ENCODE results near the gene MAP7D3.
"Not testable (repeated sequence)": the region's sequence is repeated elsewhere in the genome, so short reads cannot be mapped to it uniquely, and the experiment has no call there.

MAP7D3 gene

DNA sequence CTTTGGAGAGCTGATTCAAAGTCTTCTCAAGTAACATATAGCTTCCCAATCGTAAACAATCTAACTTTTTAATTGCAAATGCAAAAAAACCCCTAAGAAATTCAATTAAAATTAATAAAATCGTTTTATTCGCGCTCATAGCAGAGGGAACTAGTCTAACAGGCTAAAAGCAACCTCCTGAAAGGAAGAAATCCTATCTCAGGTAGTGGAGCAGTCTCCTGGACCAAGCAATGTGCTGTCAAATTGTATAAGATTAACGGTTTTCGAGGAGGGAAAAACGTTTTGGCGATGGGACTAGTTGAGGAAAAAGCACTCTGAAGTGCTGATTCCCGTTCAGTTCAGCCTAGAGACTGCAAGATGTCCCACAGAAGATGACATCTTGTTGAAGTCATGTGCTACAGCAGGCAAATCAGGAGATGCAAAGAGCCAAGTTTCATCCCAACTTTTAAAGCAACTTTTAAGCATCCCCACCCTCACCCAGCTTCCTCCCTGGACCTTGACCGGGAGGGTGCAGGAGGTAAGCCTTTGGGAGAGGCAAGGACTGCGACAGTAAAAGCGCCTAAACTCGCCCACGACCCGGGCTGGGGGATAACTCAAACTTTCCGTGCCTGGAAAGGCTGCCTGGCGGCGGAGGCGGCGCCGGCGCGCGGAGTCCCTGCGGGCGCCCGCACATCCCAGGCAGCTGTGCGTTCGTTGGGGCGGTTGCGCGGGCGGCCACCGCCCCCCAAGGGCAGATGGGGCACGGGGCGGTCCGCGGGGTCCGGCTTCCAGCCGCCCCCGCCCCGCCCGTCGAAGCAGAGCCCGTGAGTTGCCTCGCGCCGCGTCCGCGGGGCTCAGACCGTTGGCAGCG, 784 bp downstream of the MAP7D3 start:
- no peak for DNase-seq

DNA sequence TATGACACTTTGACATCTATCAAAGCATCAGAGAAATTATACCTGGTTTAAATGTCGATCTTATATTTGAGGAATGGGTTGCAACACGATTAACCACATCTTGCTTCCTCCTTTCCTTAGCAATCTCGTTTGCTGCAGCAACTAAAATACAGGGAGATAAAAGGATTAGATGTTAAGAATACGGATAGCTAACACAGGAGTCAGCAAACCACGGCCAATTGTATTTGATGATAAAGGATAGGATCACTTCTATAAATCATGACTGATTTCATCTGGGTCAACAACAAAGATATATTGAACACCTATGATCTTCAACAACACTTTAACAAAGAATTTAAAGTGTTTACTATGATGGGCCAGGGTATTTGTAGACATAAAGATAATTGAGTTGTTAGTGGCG, 5.0 kb downstream of the MAP7D3 start:
- no peak for DNase-seq

DNA sequence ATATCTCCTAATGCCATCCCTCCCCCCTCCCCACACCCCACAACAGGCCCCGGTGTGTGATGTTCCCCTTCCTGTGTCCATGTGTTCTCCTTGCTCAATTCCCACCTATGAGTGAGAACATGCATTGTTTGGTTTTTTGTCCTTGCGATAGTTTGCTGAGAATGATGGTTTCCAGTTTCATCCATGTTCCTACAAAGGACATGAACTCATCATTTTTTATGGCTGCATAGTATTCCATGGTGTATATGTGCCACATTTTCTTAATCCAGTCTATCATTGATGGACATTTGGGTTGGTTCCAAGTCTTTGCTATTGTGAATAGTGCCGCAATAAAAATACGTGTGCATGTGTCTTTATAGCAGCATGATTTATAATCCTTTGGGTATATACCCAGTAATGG, 13.4 kb downstream of the MAP7D3 start:
- DNase-seq: not testable (repeated sequence)

DNA sequence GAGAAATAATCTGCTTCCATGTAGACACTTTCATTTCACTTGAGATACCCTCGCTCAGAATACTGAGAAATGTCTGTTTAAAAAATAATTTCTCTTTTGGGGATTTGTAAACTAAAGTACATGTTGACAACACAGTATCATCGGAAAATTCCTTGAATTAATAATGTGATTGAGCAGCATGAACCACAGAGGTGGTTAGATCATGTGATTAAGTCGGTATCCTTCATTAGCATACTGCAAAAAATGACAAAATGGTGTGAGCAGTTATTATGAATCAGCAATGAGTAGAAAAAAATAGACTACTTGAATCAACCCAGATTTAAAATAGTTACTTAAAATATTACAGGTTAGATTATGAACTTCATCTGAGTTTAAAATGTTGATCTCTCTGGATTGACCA, 14.1 kb downstream of the MAP7D3 start:
- no peak for DNase-seq

DNA sequence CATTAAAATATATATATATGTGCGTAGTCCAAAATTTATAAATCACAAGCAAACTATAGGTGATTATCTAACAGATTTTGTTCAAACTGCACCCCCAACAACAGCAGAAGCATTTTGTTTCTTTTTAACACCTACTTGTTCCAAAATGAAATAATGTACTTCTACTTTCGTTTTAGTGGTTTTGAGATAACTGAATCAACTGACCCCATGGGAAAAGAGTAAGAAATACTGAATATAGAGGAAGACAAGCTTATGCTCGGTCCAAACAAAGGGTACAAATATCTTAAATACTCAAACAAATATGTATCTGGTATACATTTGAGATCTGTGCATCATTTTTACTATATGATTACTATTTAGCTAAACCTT, 22.4 kb downstream of the MAP7D3 start:
- no peak for DNase-seq

DNA sequence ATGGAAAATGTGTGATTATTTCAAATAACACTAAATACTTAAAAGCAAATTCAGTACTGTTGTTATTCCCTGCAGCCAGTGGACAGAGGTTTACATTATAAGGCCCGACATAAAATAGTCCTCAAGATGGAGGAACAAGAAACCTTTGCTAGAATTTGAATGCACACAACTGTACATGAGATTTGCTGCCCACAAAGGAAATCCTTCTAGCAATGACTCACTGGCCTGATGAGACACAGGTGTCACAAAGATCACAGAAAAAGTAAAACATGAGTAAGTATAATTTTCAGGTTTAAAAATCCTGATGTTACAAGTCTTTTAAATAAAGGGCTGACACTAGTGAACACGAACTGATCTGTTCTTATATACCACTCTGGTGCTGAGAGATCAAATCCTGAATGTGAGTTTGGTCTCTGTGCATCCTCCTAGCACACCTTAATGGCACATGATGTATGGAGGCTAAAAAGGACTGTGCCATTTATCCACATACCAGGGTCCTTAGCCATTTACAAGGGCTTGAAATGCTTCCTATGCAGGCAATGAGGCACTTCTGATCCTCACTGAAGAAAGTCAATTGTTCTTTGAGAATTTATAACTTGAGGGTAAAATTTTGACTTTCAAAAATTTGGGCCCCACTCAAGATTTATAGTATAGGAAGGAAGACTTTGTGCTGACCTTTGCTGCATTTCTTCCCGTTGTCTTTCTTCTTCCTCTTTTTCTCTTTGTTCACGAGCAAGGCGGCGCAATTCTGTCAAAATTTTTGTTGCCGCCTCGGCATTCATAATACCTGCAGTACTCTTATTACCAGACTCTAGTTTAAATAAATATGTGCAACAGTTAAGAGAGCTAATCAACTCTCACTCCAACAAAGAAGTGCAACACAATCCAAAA, 23.0 kb downstream of the MAP7D3 start:
- DNase-seq: no peak

DNA sequence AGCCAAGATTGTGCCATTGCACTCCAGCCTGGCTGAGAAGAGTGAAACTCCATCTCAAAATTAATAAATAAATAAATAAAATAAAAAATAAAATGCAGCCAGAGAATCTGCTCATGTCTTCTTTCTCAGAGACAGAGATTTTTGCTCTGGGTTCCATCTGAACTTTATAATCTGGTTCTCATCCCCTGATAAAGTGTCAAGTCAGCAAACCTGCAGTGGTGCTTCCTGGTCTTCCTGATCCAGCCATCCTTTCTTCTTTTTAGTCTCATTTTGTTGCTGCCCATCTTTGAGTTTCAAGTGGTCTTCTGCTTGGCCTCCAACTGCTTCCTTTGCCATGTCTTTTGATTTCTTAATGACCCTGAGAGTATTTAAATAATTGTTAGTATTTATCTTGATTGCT, 24.1 kb downstream of the MAP7D3 start:
- no peak for DNase-seq

DNA sequence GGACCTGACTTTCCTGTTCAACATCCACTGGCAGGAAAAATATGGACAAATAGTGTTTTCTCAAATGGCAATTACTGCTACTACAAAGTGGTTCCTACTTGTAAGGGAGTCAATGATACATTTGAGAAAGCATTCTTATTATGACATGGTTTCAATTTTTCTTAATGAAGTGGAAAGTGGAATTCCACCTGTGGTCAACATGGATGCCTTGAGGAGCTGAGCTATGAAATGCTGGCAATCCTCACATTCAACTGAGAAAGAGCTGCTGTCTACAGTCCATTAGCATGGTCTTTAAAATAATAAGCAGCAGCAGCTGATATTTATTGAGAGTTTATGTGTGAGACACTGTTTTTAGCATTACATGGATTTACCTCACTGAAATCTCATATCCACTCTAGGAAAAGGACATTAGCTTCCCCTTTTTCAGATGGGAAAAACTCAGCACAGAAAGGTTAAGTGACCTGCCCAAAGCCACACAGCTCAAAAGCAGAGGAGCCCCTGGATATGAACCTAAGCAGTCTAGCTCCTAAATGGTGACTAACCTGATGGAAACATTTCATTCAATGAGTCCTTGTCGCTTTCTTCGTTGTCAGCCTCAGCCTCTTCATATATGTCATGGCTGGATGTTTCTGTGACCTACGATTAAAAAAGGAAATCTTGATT, 29.2 kb downstream of the MAP7D3 start:
- no peak for DNase-seq

DNA sequence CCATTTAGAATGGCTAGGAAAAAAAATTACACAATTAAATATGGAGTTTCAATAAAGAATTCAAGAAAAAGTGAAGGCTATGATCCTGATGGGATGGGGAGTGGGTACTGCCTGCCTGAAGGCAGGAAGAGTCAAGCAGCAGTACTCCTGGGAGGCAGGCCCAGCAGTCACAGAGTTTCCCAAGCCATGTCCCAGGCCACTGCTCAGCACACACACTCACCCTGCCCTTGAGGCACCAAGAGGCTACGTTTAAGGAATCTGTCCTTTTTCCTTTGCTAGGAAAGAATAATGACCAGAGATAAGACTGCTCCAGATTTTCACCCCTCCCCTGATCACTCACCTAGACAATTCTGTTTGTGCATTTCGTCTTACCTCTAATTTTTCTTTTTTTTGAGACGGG, 30.2 kb downstream of the MAP7D3 start:
- no peak for DNase-seq

DNA sequence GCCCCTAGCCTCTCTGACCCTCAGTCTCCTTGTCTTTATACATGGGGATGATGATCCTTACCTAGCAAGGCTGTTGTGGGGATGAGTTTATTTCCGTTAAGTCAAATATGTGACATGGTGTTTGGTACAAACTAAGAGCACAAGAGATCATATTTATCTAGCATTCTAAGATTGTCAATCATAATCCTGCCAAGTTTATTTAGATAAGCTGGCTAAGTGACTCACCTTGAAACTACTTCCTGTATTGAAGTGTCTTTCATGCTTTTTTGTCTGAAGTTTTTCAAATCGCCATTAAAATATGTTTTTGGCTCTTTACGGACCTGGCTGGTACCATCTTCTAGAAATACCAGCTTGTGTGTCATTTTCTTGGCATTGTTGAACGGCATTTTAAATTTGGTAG, 30.7 kb downstream of the MAP7D3 start:
- DNase-seq: no peak

DNA sequence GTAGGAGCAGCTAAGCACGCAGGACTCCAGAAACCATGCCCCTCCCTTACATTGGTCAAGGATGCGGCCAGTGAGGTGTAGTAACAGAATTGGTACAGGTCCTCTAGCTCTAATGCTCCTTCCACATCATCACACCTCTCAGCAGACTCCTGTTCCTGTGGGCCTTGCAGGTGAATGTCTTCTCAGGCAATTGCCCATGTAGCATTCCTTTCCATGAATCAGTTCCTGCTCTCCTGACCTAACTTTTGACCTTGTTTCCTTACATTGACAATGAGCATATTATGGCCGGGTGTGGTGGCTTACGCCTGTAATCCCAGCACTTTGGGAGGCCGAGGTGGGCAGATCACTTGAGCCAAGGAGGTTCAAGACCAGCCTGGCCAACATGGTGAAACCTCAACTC, 31.3 kb downstream of the MAP7D3 start:
- DNase-seq: no peak

DNA sequence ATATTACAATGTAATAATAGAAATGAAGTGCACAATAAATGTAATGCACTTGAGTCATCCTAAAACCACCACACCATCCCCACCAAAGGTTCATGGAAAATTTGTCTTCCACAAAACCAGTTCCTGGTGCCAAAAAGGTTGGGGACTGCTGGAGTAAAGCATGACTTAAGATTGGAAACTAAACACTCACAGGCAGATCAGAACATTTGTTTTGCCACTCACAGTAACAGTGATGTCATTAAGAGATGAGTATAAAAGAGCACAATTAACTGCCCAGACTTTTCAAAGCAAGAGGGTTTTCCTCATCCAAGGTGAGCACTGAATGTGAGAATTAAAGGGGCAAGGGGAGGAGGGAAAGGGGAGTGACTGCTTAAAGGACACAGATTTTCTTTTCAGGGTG, 35.6 kb downstream of the MAP7D3 start:
- DNase-seq: no peak

DNA sequence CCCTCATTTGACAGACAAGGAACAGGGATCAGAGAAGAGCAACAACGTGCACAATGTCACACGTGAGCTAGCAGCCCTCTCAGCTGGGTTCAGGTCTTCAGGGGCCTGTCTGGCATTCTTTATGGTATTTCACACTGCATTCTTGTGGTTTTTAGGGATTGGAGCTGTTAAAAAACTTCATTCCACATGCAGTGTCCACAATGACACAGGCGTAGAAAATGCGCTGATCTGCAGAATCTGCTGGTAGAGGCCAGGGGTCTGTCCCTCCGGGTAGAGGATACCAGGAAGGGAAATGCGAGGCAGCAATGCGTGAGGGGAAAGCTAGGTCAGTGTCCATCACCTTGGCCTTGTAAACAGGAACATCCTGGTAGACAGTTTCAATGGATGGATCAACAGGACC, 36.6 kb downstream of the MAP7D3 start:
- DNase-seq: no peak

DNA sequence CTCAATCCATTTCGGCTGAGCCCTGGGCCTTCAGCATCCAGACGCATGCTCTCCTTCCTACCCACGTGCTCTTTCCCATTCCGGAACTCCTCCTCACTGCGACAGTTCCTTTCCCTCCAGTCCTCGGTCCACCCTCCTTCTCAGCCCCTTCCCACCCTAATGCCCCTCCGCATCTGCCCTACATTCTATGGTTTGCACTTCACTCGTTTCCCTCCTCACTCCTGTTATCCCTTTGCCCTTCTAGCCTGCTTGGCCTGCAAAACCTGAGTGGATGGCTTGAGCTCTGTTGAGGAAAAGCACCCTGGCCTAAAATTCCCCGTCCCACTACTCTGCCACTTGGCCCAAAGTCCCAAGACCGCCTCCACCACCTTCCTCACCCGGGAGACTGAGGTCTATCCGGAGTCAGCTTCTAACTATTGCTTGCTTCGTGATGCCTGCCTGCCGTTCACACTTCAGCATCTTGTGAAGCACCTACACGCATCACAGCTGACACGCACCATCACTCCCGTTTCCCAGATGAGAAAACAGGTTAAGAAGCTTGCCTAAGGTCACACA, 38.6 kb downstream of the MAP7D3 start:
- no peak for DNase-seq

DNA sequence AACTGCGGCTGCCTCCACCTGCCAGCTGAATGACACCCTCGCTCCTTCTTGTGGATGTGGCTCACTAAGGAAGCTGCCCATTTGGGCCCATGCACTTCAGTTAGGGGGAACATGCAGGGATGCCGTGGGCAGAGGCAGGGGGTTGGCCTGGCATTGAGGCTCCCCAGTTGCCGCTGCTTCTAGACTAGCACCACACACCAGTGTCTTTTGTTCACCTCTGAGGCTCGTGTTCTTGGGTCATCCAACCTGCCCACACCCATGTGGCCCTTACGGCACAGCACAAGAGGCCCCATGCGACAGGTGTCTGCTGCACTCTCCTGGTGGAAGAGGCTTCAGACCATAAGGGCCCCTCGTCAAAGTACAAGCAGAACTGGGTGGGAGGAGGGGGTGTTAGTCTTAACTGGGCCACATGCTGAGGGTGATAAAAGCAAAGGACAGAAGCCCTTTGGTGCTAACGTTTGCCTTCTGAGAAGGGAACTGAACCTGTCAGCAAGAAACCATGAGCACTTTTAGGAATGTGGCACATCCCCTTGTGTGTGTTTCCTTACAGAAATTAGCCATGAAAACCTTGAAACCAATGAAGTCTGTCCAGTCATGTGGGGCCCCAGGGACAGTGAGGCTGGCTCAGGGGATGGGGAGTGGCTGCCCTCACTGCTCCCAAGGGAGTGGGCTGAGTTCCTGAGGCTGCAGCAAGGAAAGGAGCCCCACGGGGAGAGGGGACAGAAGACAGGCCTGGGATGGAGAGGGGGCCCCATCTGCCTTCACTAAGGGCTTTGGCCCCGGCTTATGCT, 39.2 kb downstream of the MAP7D3 start:
- DNase-seq: no peak

DNA sequence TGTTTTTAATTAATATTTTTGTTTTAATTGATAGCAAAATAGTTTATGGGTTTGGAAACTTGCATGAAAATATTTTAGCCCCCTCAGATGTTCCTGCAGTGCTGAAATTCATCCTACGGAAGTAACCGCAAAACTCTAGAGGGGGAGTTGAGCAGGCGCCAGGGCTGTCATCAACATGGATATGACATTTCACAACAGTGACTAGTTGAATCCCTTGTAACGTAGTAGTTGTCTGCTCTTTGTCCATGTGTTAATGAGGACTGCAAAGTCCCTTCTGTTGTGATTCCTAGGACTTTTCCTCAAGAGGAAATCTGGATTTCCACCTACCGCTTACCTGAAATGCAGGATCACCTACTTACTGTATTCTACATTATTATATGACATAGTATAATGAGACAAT, 40.4 kb downstream of the MAP7D3 start:
- no peak for DNase-seq

DNA sequence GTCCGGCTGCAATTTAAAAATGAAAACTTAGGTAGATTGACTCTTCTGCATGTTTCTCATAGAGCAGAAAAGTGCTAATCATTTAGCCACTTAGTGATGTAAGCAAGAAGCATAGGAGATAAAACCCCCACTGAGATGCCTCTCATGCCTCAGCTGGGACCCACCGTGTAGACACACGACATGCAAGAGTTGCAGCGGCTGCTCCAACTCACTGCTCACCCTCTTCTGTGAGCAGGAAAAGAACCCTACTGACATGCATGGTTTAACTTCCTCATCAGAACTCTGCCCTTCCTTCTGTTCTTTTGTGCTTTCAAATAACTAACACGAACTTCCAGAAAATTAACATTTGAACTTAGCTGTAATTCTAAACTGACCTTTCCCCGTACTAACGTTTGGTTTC, 41.0 kb downstream of the MAP7D3 start:
- DNase-seq: no peak

DNA sequence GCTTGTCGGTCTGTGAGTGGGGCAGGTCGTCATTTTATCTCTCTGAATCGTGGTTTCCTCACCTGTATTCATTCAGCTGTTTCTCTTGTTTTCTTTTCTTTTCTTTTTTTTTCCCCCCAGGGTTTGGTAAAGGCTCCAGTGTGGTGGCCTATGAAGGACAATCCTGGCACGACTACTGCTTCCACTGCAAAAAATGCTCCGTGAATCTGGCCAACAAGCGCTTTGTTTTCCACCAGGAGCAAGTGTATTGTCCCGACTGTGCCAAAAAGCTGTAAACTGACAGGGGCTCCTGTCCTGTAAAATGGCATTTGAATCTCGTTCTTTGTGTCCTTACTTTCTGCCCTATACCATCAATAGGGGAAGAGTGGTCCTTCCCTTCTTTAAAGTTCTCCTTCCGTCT, 41.4 kb downstream of the MAP7D3 start:
- DNase-seq: no peak

DNA sequence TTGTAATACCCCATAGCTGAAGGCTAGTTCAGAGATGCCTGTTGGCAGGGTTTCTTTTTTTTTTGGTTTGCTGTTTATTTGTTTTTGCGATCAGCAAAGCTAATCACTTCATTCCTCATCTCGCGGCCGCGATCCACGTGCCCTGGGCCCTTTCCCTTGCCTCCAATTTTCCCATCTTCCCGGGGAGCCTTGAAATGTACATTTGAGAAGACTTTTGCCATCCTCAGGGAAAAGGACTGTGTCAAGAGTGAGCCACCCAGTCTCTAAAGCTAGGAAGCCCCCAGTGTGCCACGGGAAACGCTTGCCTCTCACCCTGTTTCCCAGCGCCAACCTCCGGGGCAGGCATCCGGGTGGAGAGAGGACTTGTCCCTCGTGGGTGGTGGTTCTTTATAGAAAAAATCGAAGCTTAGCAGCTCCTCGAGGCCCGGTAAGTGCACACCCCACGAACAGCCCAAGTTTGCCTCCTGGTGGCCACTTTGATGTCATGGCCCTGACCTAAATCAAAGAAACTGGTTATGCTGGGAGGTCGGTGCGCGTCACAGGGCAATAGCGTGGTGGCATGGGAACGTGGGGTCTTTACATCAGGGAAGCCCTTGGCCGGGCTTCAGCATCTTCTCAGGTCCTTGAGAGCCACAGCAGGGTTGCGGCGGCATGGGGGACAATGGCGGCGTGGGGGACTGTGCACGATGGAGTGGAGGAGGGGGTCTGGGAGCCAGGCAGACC, 42.0 kb downstream of the MAP7D3 start:
- no peak for DNase-seq

DNA sequence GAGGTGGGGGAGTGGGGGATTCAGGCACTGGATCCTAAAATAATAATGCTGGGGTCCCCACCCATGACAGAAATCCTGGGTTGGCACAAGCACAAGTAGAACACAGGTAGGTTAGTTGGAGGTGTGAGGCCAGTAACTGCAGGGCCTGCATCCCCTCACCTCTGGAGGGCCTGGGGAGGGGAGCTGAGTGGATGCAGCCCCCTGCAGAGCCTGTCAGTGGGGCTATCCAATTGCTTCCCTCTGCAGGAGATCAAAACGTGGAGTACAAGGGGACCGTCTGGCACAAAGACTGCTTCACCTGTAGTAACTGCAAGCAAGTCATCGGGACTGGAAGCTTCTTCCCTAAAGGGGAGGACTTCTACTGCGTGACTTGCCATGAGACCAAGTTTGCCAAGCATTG, 43.7 kb downstream of the MAP7D3 start:
- DNase-seq: no peak

DNA sequence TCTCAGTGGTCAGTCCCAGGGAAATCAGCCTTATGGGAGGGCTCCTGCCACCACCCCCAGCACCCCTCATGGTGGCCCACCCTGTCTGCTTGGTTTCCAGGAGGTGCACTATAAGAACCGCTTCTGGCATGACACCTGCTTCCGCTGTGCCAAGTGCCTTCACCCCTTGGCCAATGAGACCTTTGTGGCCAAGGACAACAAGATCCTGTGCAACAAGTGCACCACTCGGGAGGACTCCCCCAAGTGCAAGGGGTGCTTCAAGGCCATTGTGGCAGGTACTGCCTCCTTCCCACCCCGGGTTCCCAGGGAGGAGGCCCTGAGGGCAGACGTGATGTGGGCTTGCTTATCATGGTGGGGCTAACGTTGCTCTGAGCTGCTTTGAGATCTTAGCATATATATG, 44.3 kb downstream of the MAP7D3 start:
- DNase-seq: no peak

DNA sequence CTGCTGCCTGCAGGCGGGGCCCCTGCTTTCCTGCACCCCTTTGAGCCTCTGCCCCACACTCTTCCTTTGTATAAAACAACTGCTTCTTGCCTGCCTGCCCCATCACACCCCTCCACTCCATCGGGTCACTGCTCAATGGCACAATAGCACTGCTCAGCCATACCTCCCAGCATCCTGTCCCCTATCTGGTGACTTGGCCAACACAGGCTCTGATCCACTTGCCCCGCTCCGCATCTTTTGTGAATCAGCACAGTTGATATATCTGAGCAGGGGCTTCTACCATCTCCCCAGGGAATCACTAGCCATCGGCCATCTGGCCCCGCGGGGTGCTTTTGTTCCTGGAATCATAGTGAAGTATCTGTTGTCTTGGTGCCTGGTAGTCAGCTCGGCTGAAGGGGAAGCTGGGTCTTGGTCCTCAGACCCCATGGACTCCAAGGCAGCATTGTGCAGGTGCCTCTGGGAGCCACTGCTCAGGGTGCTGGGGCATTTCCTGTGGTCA, 45.3 kb downstream of the MAP7D3 start:
- no peak for DNase-seq
